ENCODE measurements around the gene TUBA4B. TPM values are rescaled to one million over a fixed set of nuclear protein-coding genes. Genes with fewer than 3 reads are reported as not detected.

The TUBA4B gene
- not detected in 2 replicates for polyA plus RNA-seq (2013)

- Histone ChIP-seq H3K27me3 (ENCODE audit: insufficient read depth, low read length) (peaks cover 44% of the 10 kb centered on the region), H4K8ac (ENCODE audit: low read depth, low read length) (no peak within 1 kb of the TSS), H3K9me3 (ENCODE audit: insufficient read depth, low read depth, low read length) (peaks cover 10% of the 10 kb centered on the region), H2BK12ac (ENCODE audit: low read length) (no peak within 1 kb of the TSS), H2BK120ac (ENCODE audit: insufficient read depth, low read length, poor library complexity) (no peak within 1 kb of the TSS), H3K79me2 (ENCODE audit: control insufficient read depth, insufficient read depth, low read length, poor library complexity) (no peaks in the 10 kb centered on the region), H3K4me3 (ENCODE audit: low read depth, low read length) (peak within 1 kb of the TSS; percentile 6), H3K23ac (ENCODE audit: low read length) (peak within 1 kb of the TSS; percentile 44), H3K4me2 (ENCODE audit: low read length) (peak within 1 kb of the TSS; percentile 53), H4K12ac (ENCODE audit: low read depth, low read length) (no peak within 1 kb of the TSS), H3K4me1 (ENCODE audit: control insufficient read depth in 1 of 2, insufficient read depth in 2 of 2, low read length in 2 of 2) (peaks cover 18 to 26% of the 10 kb centered on the region in 2 experiments), H4K91ac (ENCODE audit: low read depth, low read length) (no peak within 1 kb of the TSS), H3K18ac (ENCODE audit: low read length) (no peak within 1 kb of the TSS), H3K79me1 (ENCODE audit: low read length) (no peaks in the 10 kb centered on the region), H3K9ac (ENCODE audit: low read length) (no peak within 1 kb of the TSS), H3K36me3 (ENCODE audit: control insufficient read depth in 1 of 2, insufficient read depth in 2 of 2, low read length in 2 of 2) (peaks cover under 1 to 4% of the 10 kb centered on the region in 2 experiments), H3K14ac (ENCODE audit: low read length) (no peak within 1 kb of the TSS), H3K27ac (ENCODE audit: low read depth, low read length) (no peak within 1 kb of the TSS), H2AFZ (ENCODE audit: insufficient read depth, low read length, poor library complexity) (peak within 1 kb of the TSS; percentile 24), H2AK5ac (ENCODE audit: low read length) (no peak within 1 kb of the TSS), H2BK5ac (ENCODE audit: low read depth, low read length, poor library complexity) (no peak within 1 kb of the TSS), H3K4ac (ENCODE audit: low read depth, low read length) (no peak within 1 kb of the TSS)
- WGBS (ENCODE audit: extremely low coverage, insufficient coverage, insufficient read length), result no CpG with 5 or more reads among the region's 49 CpGs
- no peak for DNase-seq
These were observed at the start of gene TUBA4B for GRCh38 chr2:219252900-219253752. Gene TUBA4B, plus strand, starts transcription at chr2:219253243. Its CDS starts 165 bp downstream, at chr2:219253408.

DNA sequence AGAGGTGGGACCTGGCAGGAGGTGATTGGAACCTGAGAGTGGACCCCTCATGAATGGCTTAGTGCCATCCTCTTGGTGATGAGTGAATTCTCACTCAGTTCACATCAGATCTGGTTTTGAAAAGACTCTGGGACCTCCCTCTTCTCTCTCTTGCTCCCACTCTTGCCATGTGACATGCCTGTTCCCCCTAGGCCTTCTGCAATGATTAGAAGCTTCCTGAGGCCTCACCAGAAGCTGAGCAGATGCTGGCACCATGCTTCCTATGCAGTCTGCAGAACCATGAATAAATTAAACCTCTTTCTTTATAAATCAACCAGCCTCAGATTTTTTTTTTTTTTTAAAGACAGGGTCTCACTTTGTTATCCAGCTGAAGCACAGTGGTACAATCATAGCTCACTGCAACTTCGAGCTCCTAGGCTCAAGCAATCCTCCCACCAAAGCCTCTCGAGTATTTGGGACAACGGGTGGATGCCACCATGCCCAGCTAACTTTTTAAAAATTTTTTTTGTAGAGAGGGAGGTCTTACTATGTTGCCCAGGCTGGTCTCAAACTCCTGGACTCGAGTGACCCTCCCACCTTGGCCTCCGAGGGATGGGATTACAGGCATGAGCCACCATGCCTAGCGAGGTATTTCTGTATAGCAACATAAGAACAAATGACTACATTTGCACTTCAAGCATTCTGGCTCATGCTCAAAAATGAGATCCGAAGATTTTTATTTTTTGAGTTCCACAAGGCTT lies 48.4 kb upstream of the TUBA4B start:
- H3K4me2 ChIP-seq (ENCODE audit: low read length), result no peak overlapping the region
- H3K4ac ChIP-seq (ENCODE audit: low read depth, low read length), result no peak overlapping the region
- H4K91ac ChIP-seq (ENCODE audit: low read depth, low read length), result no peak overlapping the region
- H3K27ac ChIP-seq (ENCODE audit: low read depth, low read length), result no peak overlapping the region
- peaks cover 5% of the 10 kb centered on the region for H3K79me1 ChIP-seq (ENCODE audit: low read length)
- H3K79me2 ChIP-seq (ENCODE audit: control insufficient read depth, insufficient read depth, low read length, poor library complexity), result peaks cover 5% of the 10 kb centered on the region
- DNase-seq, result no peak
- no peak overlapping the region for H4K8ac ChIP-seq (ENCODE audit: low read depth, low read length)
- no peak overlapping the region for H3K14ac ChIP-seq (ENCODE audit: low read length)
- H2AK5ac ChIP-seq (ENCODE audit: low read length), result no peak overlapping the region
- H3K27me3 ChIP-seq (ENCODE audit: insufficient read depth, low read length), result no peaks in the 10 kb centered on the region
- H3K4me3 ChIP-seq (ENCODE audit: low read depth, low read length), result no peak overlapping the region
- H2BK12ac ChIP-seq (ENCODE audit: low read length), result no peak overlapping the region
- no peak overlapping the region for H2BK5ac ChIP-seq (ENCODE audit: low read depth, low read length, poor library complexity)
- peaks cover 16 to 17% of the 10 kb centered on the region in 2 experiments for H3K36me3 ChIP-seq (ENCODE audit: control insufficient read depth in 1 of 2, insufficient read depth in 2 of 2, low read length in 2 of 2)
- no peak overlapping the region for H3K9ac ChIP-seq (ENCODE audit: low read length)
- H2AFZ ChIP-seq (ENCODE audit: insufficient read depth, low read length, poor library complexity), result no peak overlapping the region
- H3K9me3 ChIP-seq (ENCODE audit: insufficient read depth, low read depth, low read length), result no peaks in the 10 kb centered on the region
- H3K4me1 ChIP-seq (ENCODE audit: control insufficient read depth in 1 of 2, insufficient read depth in 2 of 2, low read length in 2 of 2), result peaks cover 2 to 4% of the 10 kb centered on the region in 2 experiments
- no peak overlapping the region for H4K12ac ChIP-seq (ENCODE audit: low read depth, low read length)
- H3K18ac ChIP-seq (ENCODE audit: low read length), result no peak overlapping the region
- no peak overlapping the region for H3K23ac ChIP-seq (ENCODE audit: low read length)
- WGBS (ENCODE audit: extremely low coverage, insufficient coverage, insufficient read length), result no CpG with 5 or more reads among the region's 7 CpGs
- no peak overlapping the region for H2BK120ac ChIP-seq (ENCODE audit: insufficient read depth, low read length, poor library complexity)

- Histone ChIP-seq H3K27me3 (ENCODE audit: insufficient read depth, low read length) (no peaks in the 10 kb centered on the region), H3K4me1 (ENCODE audit: control insufficient read depth in 1 of 2, insufficient read depth in 2 of 2, low read length in 2 of 2) (peaks cover 2 to 4% of the 10 kb centered on the region in 2 experiments), H3K23ac (ENCODE audit: low read length) (no peak overlapping the region), H2AFZ (ENCODE audit: insufficient read depth, low read length, poor library complexity) (no peak overlapping the region), H4K12ac (ENCODE audit: low read depth, low read length) (no peak overlapping the region), H3K9ac (ENCODE audit: low read length) (no peak overlapping the region), H3K18ac (ENCODE audit: low read length) (no peak overlapping the region), H3K79me2 (ENCODE audit: control insufficient read depth, insufficient read depth, low read length, poor library complexity) (peaks cover 5% of the 10 kb centered on the region), H3K4ac (ENCODE audit: low read depth, low read length) (no peak overlapping the region), H2BK5ac (ENCODE audit: low read depth, low read length, poor library complexity) (no peak overlapping the region), H3K27ac (ENCODE audit: low read depth, low read length) (no peak overlapping the region), H3K9me3 (ENCODE audit: insufficient read depth, low read depth, low read length) (no peaks in the 10 kb centered on the region), H3K4me2 (ENCODE audit: low read length) (no peak overlapping the region), H4K91ac (ENCODE audit: low read depth, low read length) (no peak overlapping the region), H3K36me3 (ENCODE audit: control insufficient read depth in 1 of 2, insufficient read depth in 2 of 2, low read length in 2 of 2) (peaks cover 21% of the 10 kb centered on the region in 2 experiments), H2AK5ac (ENCODE audit: low read length) (no peak overlapping the region), H2BK12ac (ENCODE audit: low read length) (no peak overlapping the region), H4K8ac (ENCODE audit: low read depth, low read length) (no peak overlapping the region), H3K4me3 (ENCODE audit: low read depth, low read length) (no peak overlapping the region), H3K79me1 (ENCODE audit: low read length) (peaks cover 5% of the 10 kb centered on the region), H2BK120ac (ENCODE audit: insufficient read depth, low read length, poor library complexity) (no peak overlapping the region), H3K14ac (ENCODE audit: low read length) (no peak overlapping the region)
- no peak for DNase-seq
- no CpG with 5 or more reads among the region's 5 CpGs for WGBS (ENCODE audit: extremely low coverage, insufficient coverage, insufficient read length)
These were observed 47.9 kb upstream of the TUBA4B start for GRCh38 chr2:219205165-219205538.

DNA sequence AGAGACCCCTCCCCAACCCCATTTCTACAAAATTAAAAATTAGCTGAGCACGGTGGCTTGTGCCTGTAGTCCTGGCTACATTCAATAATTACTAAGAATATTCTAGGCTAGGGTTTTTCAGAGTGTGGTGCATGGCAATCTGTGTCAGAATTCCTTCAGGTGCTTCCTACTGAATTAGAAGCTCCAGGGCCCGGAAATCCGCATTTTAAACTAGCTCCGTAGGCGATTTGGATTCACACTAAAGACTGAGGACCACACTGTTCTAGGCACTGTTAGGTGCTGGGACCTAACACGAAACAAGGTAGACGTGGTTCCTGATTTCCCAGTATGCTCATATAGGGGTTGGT lies 47.1 kb upstream of the TUBA4B start:
- H3K4me2 ChIP-seq (ENCODE audit: low read length), result peak overlapping the region; percentile 98
- peaks cover 29% of the 10 kb centered on the region in 2 experiments for H3K36me3 ChIP-seq (ENCODE audit: control insufficient read depth in 1 of 2, insufficient read depth in 2 of 2, low read length in 2 of 2)
- H3K9ac ChIP-seq (ENCODE audit: low read length), result no peak overlapping the region
- H3K4me3 ChIP-seq (ENCODE audit: low read depth, low read length), result peak overlapping the region; percentile 76
- peak overlapping the region; percentile 2 for H4K91ac ChIP-seq (ENCODE audit: low read depth, low read length)
- H3K27ac ChIP-seq (ENCODE audit: low read depth, low read length), result no peak overlapping the region
- WGBS (ENCODE audit: extremely low coverage, insufficient coverage, insufficient read length), result no CpG with 5 or more reads among the region's 7 CpGs
- no peak overlapping the region for H2AK5ac ChIP-seq (ENCODE audit: low read length)
- no peak overlapping the region for H3K18ac ChIP-seq (ENCODE audit: low read length)
- no peak overlapping the region for H2BK12ac ChIP-seq (ENCODE audit: low read length)
- H3K9me3 ChIP-seq (ENCODE audit: insufficient read depth, low read depth, low read length), result no peaks in the 10 kb centered on the region
- no peak overlapping the region for H2BK120ac ChIP-seq (ENCODE audit: insufficient read depth, low read length, poor library complexity)
- peak overlapping the region; percentile 57 for H3K14ac ChIP-seq (ENCODE audit: low read length)
- no peak overlapping the region for H2BK5ac ChIP-seq (ENCODE audit: low read depth, low read length, poor library complexity)
- DNase-seq, result no peak
- H2AFZ ChIP-seq (ENCODE audit: insufficient read depth, low read length, poor library complexity), result peak overlapping the region; percentile 88
- no peak overlapping the region for H3K4ac ChIP-seq (ENCODE audit: low read depth, low read length)
- peaks cover 5% of the 10 kb centered on the region for H3K79me1 ChIP-seq (ENCODE audit: low read length)
- no peak overlapping the region for H4K12ac ChIP-seq (ENCODE audit: low read depth, low read length)
- H3K27me3 ChIP-seq (ENCODE audit: insufficient read depth, low read length), result no peaks in the 10 kb centered on the region
- no peak overlapping the region for H3K23ac ChIP-seq (ENCODE audit: low read length)
- peaks cover 5% of the 10 kb centered on the region for H3K79me2 ChIP-seq (ENCODE audit: control insufficient read depth, insufficient read depth, low read length, poor library complexity)
- peak overlapping the region; percentile 80 for H4K8ac ChIP-seq (ENCODE audit: low read depth, low read length)
- H3K4me1 ChIP-seq (ENCODE audit: control insufficient read depth in 1 of 2, insufficient read depth in 2 of 2, low read length in 2 of 2), result peaks cover 2 to 4% of the 10 kb centered on the region in 2 experiments

Measured in trophoblast cell (in vitro differentiated cells and primary cell).